ENCODE measurements around the gene SNX32.

- TF ChIP-seq, protein P1, sequence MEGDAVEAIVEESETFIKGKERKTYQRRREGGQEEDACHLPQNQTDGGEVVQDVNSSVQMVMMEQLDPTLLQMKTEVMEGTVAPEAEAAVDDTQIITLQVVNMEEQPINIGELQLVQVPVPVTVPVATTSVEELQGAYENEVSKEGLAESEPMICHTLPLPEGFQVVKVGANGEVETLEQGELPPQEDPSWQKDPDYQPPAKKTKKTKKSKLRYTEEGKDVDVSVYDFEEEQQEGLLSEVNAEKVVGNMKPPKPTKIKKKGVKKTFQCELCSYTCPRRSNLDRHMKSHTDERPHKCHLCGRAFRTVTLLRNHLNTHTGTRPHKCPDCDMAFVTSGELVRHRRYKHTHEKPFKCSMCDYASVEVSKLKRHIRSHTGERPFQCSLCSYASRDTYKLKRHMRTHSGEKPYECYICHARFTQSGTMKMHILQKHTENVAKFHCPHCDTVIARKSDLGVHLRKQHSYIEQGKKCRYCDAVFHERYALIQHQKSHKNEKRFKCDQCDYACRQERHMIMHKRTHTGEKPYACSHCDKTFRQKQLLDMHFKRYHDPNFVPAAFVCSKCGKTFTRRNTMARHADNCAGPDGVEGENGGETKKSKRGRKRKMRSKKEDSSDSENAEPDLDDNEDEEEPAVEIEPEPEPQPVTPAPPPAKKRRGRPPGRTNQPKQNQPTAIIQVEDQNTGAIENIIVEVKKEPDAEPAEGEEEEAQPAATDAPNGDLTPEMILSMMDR (conservative IDR thresholded peaks at IDR 0.05 in 1 of 2, IDR thresholded peaks at IDR 0.05 in 1 of 2; ENCODE audit: extremely low read depth in 1 of 2, insufficient read depth in 1 of 2, low read depth in 1 of 2, low read length in 2 of 2), result no peak
- no peak for TF ChIP-seq EZH2 (IDR thresholded peaks at IDR 0.05; ENCODE audit: borderline replicate concordance, low read length)
Observed at GRCh38 chr11:65885808-65886536, 52.2 kb downstream of the SNX32 start.
